Ammon's horn (tissue), 1 donor: ENCODE results near the gene DPYD.
"Not testable (repeated sequence)": the region's sequence is repeated elsewhere in the genome, so short reads cannot be mapped to it uniquely, and the experiment has no call there.

Experiments
- DNase-seq: peaks from one replicate; pipeline ENCODE4 v3.0.0-alpha.2; 2016; ENCODE audit warnings: low spot score

DPYD gene

DNA sequence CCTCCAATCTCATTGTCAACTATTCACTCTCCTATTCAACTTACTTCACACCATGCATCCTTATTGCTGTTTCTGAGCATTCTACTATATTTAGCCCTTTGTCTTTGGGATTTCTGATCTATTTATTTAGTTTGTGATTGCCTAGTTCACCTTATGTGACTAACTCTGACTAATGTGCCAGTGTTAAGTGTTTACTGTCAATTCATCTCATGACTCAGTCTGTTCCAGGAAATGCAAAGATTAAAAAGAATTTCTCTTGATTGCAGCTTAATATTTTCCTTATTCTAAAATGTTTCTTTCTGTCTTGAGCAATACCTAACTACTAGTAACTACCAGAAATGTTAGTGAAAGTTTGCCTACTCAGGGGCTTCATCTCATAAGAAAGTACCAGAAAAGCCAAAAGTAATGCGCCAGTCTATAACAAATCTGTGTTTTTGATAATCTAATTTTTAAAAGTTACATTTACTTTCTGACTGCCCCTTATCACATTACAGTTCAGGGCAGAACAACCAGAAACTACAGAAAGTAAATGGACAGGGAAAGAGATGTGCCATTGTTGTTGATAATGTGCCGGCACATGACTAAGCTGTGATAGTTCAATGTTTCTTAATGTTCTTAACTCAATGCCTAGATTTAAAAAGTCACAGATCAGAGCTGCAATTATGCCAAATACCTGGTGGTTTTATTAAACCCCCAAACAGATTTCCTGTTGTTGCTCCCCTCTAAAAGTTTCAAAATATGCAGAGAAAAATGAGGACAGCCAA, 642.8 kb downstream of the DPYD start:
- DNase-seq, result no peak

- DNase-seq, result no peak
Observed at GRCh38 chr1:97271916-97272788, 648.7 kb downstream of the DPYD start.

GRCh38 chr1:97270508-97271307, 650.1 kb downstream of the DPYD start:
- DNase-seq, result no peak

DNA sequence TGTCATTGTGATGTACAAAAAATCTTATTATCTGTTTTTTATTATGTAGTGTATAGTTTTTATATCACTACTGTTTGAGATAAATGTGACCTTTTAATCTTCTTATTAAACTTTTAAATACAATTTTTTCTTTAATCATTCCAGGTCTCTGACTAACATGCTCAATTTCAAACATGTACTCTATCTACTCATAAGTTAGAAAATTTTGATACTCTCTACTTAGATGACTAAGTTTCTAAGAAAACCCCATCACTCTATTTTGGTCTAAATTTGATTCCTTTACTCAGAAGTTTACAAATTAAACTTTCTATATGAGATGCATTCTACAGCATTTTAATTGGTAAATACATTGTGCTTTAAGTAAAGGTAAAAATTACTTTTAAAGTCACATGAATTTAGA, 655.2 kb downstream of the DPYD start:
- DNase-seq, result no peak

DNA sequence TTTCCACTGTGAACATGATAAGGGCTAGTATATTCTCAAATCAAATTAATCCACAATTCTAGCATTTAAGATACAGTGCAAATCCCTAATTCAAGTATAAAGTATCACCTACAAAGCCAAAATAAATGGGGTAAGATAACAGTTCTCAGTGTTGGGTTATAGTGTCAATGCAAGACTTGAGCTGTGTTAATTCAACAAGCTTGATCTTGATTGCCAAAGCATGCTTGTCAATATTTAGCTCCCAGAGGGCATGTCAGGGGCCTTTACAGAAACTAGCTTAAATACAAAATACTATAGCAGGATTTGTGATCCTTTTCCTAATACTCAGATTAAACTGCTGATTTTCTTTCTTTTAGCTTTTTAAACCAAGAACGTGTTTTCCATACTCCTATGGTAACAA, 658.0 kb downstream of the DPYD start:
- no peak for DNase-seq

- no peak for DNase-seq
Observed at GRCh38 chr1:97258597-97258996, 662.2 kb downstream of the DPYD start.

- DNase-seq, result no peak
Observed at GRCh38 chr1:97254731-97255463, 665.9 kb downstream of the DPYD start.

- DNase-seq, result no peak
Observed at GRCh38 chr1:97252925-97253324, 667.9 kb downstream of the DPYD start.

- DNase-seq, result no peak
Observed at GRCh38 chr1:97252076-97252475, 668.8 kb downstream of the DPYD start.

- no peak for DNase-seq
Observed at GRCh38 chr1:97247196-97247595, 673.6 kb downstream of the DPYD start.

GRCh38 chr1:97245682-97246081, 675.2 kb downstream of the DPYD start:
- DNase-seq, result no peak

GRCh38 chr1:97245026-97245425, 675.8 kb downstream of the DPYD start:
- no peak for DNase-seq

DNA sequence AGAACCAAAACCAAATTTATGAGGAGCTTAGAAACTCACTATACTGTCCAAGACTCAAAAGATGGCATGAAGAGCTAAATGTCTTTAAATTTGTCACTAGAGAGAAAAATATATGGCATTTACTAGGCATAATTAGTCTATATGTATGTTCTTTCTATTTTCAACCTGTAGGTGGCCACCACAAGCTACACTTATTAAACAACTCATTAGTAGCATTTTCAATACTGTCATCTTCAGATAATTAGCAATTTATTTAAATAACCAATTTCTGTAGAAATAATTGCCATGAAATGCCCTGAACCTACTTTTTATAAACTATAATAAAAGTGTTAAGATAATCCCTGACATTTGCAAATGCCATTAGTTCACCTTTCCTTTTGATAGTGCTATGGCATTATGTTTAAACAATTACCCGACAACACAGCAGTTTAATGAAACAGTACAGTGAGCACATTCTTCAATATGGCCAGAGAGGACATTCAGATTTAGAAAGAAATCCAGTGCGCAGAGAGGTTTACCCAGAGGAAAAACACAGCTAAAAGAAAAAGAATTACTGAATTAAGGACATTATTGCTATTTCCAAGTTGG, 676.8 kb downstream of the DPYD start:
- no peak for DNase-seq

DNA sequence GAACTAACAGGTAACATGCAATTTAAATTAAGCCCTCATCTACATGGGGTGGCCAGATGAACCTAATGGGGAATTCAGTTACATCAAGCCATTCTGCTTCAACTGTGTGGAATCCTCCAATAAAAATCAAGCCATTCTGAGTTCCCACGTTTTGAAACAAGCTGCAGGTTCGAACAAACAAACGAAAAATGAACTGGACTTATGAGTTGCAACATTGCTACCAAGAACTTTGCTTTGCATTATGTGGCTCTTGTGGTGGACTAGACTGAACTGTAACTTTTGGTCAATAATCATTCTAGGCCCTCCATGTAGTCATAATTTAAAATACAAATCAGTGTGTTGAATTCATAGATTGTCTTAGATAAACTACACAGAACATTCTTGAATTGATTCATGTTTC, 682.0 kb downstream of the DPYD start:
- no peak for DNase-seq

- not testable (repeated sequence) for DNase-seq
Observed at GRCh38 chr1:97231354-97231753, 689.5 kb downstream of the DPYD start.

- DNase-seq, result no peak
Observed at GRCh38 chr1:97212671-97213070, 708.2 kb downstream of the DPYD start.

DNA sequence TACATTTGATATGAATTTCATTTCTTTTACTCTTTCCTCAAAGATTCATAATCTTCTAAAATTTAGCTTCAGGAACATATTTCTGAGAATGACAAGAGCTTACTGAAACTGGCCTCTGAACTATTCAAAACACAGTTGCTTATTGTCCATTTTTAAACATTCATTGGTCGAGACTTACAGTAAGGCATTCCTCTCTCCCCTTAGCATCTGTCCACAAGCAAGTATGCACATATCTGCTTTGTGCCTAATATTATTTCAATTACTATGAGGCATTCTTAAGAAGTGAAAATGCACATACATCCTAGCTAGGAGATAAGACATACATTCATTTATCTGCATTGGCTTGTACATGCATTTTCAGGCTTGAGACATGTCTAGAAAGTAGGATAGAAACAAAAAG, 710.5 kb downstream of the DPYD start:
- DNase-seq, result no peak

DNA sequence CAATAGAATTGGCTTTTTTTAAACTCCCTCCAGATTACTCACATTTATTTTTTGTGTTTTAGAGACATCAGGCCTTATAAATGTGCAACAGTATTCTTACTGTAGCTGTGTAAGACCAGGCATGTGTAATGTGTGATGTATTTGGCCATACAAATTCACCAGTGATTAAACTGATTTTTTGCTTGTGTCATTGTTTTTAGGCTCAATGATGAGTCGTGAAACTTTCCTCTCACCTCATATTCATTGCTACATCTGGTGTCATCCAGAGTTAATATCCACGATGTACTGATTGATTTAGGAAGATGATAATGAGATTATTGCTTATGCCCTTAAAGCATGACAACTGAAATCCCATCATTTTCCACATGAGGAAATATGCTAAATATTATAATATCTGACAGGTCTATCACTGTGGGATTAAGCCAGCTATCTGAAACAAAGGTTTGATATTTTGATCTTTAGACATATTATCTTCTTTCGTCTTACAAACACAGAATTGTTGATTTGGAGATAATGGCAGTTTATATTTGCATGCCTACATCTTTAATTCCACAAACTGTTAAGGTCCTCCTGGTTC, 711.4 kb downstream of the DPYD start:
- DNase-seq, result no peak

- no peak for DNase-seq
Observed at GRCh38 chr1:97207868-97208267, 713.0 kb downstream of the DPYD start.

DNA sequence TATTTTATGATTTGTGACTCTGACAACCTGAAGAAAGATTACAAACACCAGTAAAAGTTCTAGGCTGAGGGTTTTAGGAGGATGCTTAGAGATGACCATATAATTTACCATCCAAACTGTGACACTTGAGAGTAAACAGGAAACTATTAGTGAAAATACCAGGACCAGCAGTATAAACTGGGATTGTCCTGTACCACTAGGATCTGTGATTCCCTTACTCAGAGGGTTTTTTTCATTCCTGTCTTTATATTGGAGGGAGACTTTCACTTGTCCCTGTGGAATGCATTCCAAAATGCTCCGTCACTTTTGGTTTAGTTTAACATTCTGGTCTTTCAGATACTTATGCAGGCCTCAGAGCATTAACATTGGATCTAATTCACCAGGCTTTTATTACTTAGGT, 716.4 kb downstream of the DPYD start:
- DNase-seq, result no peak
